Measurements from ENCODE around the gene FARS2.

The FARS2 gene

GRCh38 chr6:5435449-5435848, 174.1 kb downstream of the FARS2 start:
- no peak for DNase-seq

GRCh38 chr6:5438922-5439584, 177.7 kb downstream of the FARS2 start:
- DNase-seq = no peak

DNA sequence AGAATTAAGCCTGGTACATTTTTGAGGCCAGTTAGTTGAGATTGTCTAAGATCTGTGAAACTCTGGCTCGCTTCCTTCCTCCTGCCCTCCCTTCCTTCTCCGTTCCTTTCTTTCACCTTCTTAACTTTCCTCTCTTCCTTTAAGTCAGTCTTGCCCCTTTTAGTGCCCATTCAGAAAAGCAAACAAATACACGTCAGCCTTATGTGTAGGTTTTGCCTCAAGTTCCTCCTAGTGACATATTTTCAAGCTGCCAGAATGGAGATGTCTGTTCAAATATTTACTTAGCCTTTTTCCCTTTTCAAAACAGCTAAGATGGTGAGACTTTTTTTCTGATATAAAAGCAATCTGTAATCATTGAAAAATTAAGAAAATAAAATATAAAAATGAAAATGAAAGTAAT, 178.4 kb downstream of the FARS2 start:
- DNase-seq = no peak

DNA sequence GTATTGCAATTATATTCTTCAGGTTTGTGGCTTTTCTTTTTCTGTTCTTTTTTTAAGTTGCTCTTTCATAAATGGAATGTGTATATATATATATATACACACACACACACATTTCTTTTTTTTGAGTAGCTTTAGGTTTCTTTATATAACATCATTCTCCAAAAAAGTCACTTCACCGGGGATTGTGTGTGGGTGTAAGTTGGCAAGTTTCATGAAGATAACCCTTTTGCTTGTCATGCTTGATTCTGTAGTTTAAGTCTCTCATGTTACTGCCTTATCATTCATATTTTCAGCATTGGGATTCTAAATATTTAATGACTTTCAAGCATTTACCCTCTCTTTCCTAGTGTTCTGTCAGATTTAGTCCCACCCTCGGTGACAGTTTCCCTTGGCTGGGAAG, 181.0 kb downstream of the FARS2 start:
- no peak for DNase-seq

DNA sequence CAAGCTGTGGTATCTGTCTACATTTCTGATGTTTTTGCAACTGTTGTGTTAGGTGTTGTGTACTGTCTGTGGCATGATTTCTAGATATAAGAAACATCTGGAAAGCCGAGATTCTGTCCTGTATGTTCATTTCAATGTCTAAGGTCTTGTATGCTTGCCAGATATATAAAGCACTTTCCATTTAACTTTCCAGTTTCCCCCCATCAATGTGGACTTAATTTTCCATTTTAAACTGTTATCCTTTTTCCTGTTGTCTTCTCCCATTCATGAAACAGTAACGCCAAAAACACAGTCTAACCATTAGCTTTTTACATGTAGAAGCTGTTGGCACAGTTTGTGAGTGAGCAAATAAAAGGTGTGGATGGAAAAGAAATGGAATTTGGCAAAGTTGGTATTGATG, 181.6 kb downstream of the FARS2 start:
- DNase-seq = no peak

GRCh38 chr6:5443491-5443890, 182.2 kb downstream of the FARS2 start:
- DNase-seq = no peak

GRCh38 chr6:5446362-5447075, 185.2 kb downstream of the FARS2 start:
- no peak for DNase-seq

GRCh38 chr6:5447921-5448320, 186.6 kb downstream of the FARS2 start:
- no peak for DNase-seq

DNA sequence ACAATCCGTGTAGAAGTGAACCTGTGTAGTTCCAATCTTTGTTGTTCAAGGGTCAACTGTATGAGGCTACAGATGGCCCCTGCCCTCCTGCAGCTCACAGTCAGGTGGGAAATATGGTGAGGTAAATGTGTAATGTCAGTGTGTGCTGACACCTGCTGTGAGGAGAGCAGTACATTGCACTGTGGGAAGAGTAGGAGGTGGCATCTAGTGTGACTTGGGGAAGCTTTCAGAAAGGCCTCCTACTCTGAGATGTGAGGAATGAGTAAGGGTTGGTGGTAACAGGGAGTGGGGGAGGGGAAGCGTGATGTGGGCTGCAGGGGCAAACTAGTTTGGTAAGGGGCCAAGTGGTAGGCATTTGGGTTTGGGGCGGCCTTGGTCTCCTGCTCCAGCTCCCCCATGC, 188.8 kb downstream of the FARS2 start:
- DNase-seq = no peak

DNA sequence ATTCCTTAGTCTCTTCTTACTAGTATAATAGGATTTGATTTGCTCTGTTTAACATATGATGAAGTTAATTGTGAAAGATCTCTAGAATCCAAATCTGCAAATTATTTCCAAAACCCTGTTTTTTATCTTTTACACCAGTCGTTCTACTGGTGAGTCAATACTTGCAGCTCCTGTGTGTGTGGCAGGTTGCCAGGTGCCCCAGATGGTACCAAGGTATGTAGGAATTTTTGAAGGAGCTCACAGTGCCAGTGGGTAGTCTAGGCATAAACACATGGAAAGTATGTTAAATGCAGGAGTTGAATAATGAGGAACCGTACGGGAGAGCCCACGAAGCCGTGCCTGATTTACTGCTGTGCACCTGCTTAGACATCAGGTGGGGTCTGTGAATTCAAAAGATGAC, 192.2 kb downstream of the FARS2 start:
- no peak for DNase-seq

DNA sequence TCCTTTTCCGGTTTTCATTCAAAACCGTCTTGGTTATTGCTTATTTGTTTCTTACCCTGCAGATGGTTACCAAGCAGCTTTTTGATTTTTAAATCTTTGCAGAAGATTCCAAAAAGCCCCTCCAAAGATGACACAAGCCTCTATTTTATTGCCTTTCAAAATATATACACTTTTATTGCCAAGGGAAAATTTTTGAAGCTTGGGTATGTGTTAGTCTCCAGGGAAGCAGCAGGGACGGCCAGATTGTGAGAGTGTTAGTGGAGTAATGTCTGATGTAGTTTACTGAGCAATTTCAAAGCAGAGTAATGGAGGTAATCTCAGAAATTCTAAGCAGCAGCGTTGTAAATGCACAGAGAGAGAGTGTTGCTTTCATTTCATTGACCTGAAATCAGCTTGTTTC, 193.8 kb downstream of the FARS2 start:
- no peak for DNase-seq

GRCh38 chr6:5457041-5457440, 195.7 kb downstream of the FARS2 start:
- no peak for DNase-seq

- DNase-seq = no peak
Measured at GRCh38 chr6:5457983-5458683, 196.8 kb downstream of the FARS2 start.

DNA sequence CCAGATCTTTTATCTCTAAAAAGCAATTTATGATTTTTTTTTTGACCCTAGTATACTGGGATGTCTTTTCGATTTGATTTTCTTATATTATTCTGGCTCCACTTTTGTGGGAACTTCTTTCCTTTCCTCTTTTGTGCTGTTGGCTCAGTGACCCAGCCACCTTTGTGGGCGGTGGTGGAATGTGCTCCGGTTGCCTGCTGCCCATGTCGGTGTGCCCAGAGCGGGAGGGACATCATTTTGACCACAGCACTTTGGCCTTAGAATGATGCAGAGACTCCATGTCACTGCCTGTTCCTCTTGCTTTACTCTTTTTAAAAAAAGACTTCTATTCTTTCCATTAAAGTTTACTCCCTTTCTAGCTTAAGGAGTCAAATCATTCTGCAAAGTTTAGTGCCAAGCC, 198.0 kb downstream of the FARS2 start:
- DNase-seq = no peak

- DNase-seq = no peak
Measured at GRCh38 chr6:5461365-5461764, 200.1 kb downstream of the FARS2 start.

DNA sequence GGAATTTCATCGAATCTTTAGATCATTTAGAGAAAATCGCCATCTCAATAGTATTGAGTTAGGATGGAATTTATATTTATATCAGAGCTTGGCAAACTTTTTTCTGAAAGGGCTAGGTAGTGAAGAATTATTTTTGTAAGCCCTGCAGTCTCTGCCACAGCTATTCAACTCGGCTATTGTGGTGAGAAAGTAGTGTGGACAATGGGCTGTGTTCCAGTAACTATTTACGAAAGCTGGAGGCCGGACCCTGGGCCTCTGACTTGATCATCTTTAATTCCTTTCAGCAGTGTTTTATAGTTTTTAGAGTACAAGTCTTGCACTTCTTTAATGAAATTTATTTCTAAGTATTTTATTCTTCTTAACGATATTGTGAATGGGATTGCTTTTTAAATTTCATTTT, 201.5 kb downstream of the FARS2 start:
- DNase-seq = no peak

GRCh38 chr6:5463690-5464089, 202.4 kb downstream of the FARS2 start:
- no peak for DNase-seq

DNA sequence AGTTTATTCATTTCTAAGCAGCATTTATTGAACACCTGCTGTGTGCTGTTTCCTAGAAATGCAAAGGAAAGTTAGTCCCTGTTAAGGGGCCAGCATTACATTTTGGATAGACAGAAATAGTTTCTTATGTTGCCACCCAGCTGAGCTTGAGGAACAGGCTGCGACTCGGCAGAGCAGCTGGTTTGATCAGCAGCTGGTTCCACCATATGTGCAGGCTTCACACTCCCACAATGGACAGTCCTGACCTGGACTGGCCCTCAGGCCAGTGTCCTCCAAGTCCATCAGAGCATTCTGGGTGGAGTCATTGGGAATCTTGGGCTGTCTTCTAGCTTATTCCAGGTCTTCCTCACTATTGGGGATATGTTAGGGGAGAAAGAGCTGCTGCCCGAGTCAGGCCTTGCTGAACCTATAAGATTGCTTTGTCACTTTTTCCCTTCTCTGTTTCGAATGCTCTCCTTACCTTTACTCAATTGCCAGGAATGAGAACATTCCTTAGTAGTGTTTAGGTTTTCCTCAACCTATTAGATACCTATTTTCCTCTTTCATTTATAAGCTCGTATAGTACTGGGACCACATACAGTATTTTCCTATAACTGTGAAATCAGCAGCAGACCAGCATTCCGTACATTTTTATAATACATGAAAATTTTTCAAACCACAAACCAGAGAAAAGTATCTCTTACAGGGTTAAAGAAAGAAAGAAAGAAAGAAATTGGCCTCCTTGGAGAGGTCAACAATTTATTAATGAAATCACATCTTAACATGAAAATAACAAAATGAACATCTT, 203.0 kb downstream of the FARS2 start:
- no peak for DNase-seq

GRCh38 chr6:5466281-5467136, 205.2 kb downstream of the FARS2 start:
- DNase-seq = no peak

DNA sequence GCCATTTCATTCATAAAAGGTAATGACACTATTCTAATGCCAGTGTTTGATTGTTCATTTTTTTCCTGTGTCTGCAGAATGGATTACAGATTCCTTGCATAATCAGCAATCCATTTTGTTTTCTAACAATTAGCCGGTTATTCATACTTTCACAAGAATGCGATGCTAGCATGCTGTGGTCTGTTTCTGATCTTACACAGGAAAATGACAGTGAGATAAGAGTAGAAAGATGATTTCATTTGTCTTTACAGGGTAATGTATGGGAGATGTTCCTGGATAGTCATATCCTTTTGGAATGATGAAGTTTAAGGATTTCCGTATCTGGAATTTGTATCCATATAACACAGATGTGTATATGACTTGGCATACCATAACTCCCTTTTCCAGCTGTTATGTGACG, 207.3 kb downstream of the FARS2 start:
- no peak for DNase-seq

DNA sequence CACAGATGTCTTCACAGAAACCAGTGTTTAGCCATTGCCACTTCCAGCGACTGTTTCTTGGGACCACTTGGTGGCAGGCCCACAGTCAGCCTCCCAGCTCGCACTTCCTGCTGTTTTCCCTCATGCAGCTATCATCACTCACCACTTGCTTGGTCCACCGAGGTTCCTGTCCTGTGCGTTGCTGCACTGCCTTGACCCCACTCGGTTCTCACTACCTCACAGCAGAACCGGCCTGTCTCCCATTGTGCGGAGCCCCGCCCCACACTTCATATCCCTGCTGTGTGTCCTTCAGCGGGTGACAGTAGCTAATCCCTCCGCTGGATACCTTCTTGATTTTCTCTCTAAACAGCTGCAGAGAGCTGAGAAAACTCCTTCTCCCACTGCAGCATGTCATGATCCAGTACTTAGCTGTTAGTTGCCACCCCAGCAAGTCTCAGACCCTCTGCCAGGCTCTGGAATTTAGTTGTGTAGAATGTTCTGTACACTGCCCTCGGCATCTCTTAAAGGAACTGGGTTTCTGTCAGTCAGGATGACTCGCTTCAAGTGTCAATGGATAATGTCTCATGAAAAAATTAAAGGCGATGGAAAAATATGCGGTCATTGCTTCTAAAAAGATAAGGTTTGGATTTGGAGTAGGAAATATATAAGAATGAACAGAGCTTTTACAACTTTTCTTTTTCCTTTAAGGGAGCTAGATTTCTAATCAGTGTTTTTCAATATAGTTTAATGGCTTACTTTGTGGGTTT, 208.0 kb downstream of the FARS2 start:
- DNase-seq = no peak

DNA sequence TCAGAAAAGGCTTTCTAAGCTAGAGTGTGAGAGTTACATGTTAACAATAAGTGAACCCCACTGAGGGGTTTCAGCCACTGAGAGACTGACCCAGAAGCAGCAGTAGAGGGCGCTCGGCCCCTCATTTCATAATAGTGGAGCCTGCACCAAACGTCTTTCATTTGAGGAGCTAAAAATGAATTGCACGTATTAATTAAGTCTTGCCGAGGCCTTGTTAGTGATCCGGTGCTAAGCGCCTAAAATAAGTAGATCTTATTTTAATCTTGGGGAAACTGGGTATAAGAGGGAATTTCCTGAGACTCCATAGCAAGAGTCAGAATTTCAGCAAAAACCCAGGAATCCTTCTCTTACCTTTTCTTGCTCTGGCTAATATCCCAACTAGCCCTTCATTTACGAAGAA, 209.7 kb downstream of the FARS2 start:
- peak; percentile 72 for DNase-seq
